MM.1S (cell line): ENCODE measurements around the gene NUMA1.

Source experiments
- CTCF ChIP-seq: fragments of 300-600 bp; sonication (generic); IDR thresholded peaks from 2 replicates; pipeline ENCODE4 v1.5.1; 2016; ENCODE audit warnings: antibody characterized with exemption, low read length, mixed read lengths
- EZH2 ChIP-seq: fragments of 300-600 bp; sonication (generic); optimal IDR thresholded peaks from 2 replicates; pipeline ENCODE3; 2017; ENCODE audit warnings: low read depth, mild to moderate bottlenecking, antibody characterized with exemption, low read length, mixed read lengths
- EZH2phosphoT487 ChIP-seq: fragments of 300-600 bp; sonication (generic); IDR thresholded peaks from 2 replicates; pipeline ENCODE4 v1.6.1; 2018; ENCODE audit warnings: antibody characterized with exemption, low read length

- TF ChIP-seq CTCF (no peak), EZH2phosphoT487 (no peak), EZH2 (no peak)
Measured at GRCh38 chr11:72008728-72009127, 71.6 kb downstream of the NUMA1 start.
